Ovary (tissue), 3 donors: ENCODE data around the gene GRK4.

Experiments
- CTCF ChIP-seq, 3 donors: fragments of 450-650 bp in 2 of 3; fragments of 200-600 bp in 1 of 3; IDR thresholded peaks; one replicate each; pipeline versions ENCODE4 v1.5.1 to v1.8.0; 2016 to 2022; ENCODE audit warnings: antibody characterized with exemption in 3 of 3, mild to moderate bottlenecking in 1 of 3
- POLR2A ChIP-seq: fragments of 450-650 bp; IDR thresholded peaks from one replicate; pipeline ENCODE4 v1.6.1; 2017; ENCODE audit warnings: antibody characterized with exemption, mild to moderate bottlenecking, moderate library complexity
- donor health status: DM: no; HTN: no; CAD: no.

DNA sequence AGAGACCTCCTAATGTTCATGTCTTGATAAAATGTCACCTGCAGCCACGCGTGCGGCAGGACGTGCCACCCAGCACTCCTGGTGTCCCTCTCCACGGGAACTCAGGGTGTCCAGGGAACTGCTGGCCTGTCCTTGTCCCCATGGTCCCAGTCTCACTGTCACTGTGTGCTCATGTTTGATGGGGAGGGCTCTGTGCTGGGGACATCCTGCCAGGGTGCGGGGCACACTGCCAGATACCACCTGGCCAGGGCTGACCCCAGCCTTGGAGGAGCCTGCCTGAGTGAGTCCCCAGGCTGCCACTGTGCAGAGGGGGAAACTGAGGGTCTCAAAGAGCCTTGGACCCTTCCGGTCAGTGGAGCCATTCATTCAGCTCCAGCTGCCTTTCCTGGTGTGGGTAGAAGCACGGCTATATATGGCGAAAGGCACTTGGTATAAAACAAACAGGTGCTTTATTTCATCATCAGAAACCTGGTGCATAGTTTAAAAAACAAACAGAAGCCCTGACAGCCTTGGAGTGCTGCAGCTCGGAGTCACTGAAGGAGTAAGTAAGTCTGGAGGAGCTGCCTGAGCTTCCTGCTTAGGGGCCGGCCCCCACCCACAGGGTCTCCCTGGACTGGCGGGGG is 33.1 kb upstream of the GRK4 start:
- TF ChIP-seq CTCF (IDR thresholded peaks at IDR 0.05) (no peak), POLR2A (no peak)
